GM12874 (cell line): ENCODE results near the gene TP53I3.

Experiments used
- CTCF ChIP-seq: IDR thresholded peaks from 2 replicates; pipeline ENCODE4 v1.5.1; 2011; ENCODE audit warnings: low read depth, mild to moderate bottlenecking, control low read depth, low read length, moderate library complexity; ENCODE audit not compliant: insufficient read depth

The TP53I3 gene

GRCh38 chr2:24055750-24056149, 28.9 kb downstream of the TP53I3 start:
- TF ChIP-seq CTCF = no peak

- TF ChIP-seq CTCF = no peak
Measured at GRCh38 chr2:24054366-24055010, 30.1 kb downstream of the TP53I3 start.

GRCh38 chr2:24052951-24053350, 31.7 kb downstream of the TP53I3 start:
- no peak for TF ChIP-seq CTCF

- no peak for TF ChIP-seq CTCF
Measured at GRCh38 chr2:24051833-24052232, 32.8 kb downstream of the TP53I3 start.

GRCh38 chr2:24050041-24050979, 34.3 kb downstream of the TP53I3 start:
- no peak for TF ChIP-seq CTCF

- TF ChIP-seq CTCF = no peak
Measured at GRCh38 chr2:24049485-24050021, 35.1 kb downstream of the TP53I3 start, which contains the start of gene FKBP1B. Gene FKBP1B (plus strand): TSS chr2:24049741. CDS start chr2:24049850, 109 bp downstream.

GRCh38 chr2:24048769-24049484, 35.7 kb downstream of the TP53I3 start:
- TF ChIP-seq CTCF = no peak
